Neural progenitor cell (in vitro differentiated cells): Measurements from ENCODE around the gene ZDHHC1. TPM values are rescaled to one million over a fixed set of nuclear protein-coding genes. Genes with fewer than 3 reads are reported as not detected.

Experiments
- DNase-seq: peaks from one replicate; pipeline ENCODE4 v3.0.0-alpha.2; 2016; ENCODE audit warnings: low spot score
- H2AFZ ChIP-seq: fragments of 200-600 bp; sonication (generic); replicated peaks from 2 replicates; pipeline ENCODE4 v1.6.1; 2016; ENCODE audit warnings: antibody characterized with exemption
- H3F3A ChIP-seq: fragments of 200-600 bp; sonication (generic); 2 replicates; pipeline ENCODE4 v1.6.1; 2016; ENCODE audit warnings: antibody characterized with exemption, low read depth
- H3K27ac ChIP-seq: fragments of 200-600 bp; sonication (generic); 2 replicates; pipeline ENCODE4 v1.5.1; 2016; ENCODE audit warnings: mild to moderate bottlenecking
- H3K27me3 ChIP-seq: fragments of 200-600 bp; sonication (generic); 2 replicates; pipeline ENCODE4 v1.6.1; 2016; ENCODE audit warnings: mild to moderate bottlenecking, moderate library complexity
- H3K36me3 ChIP-seq: fragments of 200-600 bp; sonication (generic); 2 replicates; pipeline ENCODE4 v1.5.1; 2016
- H3K4me1 ChIP-seq: fragments of 200-600 bp; sonication (generic); 2 replicates; pipeline ENCODE4 v1.6.1; 2016; ENCODE audit warnings: mixed run types
- H3K4me2 ChIP-seq: fragments of 200-600 bp; sonication (generic); 2 replicates; pipeline ENCODE4 v1.6.1; 2016
- H3K4me3 ChIP-seq: fragments of 200-600 bp; sonication (generic); 2 replicates; pipeline ENCODE4 v1.5.1; 2016
- H3K79me2 ChIP-seq: fragments of 200-600 bp; sonication (generic); 2 replicates; pipeline ENCODE4 v1.6.1; 2016; ENCODE audit warnings: low read depth
- H3K9ac ChIP-seq: fragments of 200-600 bp; sonication (generic); 2 replicates; pipeline ENCODE4 v1.6.1; 2016
- H3K9me3 ChIP-seq: fragments of 200-600 bp; sonication (generic); 2 replicates; pipeline ENCODE4 v1.5.1; 2016; ENCODE audit warnings: low read depth
- H4K20me1 ChIP-seq: fragments of 200-600 bp; sonication (generic); 2 replicates; pipeline ENCODE4 v1.6.1; 2016; ENCODE audit warnings: low read depth
- H3K27ac Mint-ChIP-seq: 3 replicates; pipeline ENCODE4 v1.8.0; 2021; ENCODE audit warnings: mixed read lengths
- H3K27me3 Mint-ChIP-seq: 2 replicates; pipeline ENCODE4 v1.8.0; 2022; ENCODE audit warnings: low read depth, mild to moderate bottlenecking, inconsistent platforms, moderate library complexity, mixed read lengths; ENCODE audit not compliant: insufficient read depth
- H3K36me3 Mint-ChIP-seq: 3 replicates; pipeline ENCODE4 v1.8.0; 2021; ENCODE audit warnings: mixed read lengths
- H3K4me1 Mint-ChIP-seq: 3 replicates; pipeline ENCODE4 v1.8.0; 2021; ENCODE audit warnings: mixed read lengths
- H3K4me3 Mint-ChIP-seq: 3 replicates; pipeline ENCODE4 v1.8.0; 2021; ENCODE audit warnings: mild to moderate bottlenecking, moderate library complexity, mixed read lengths
- H3K9me3 Mint-ChIP-seq: 3 replicates; pipeline ENCODE4 v1.8.0; 2020; ENCODE audit warnings: mixed read lengths
- EZH2 ChIP-seq: fragments of 200-600 bp; sonication (generic); IDR thresholded peaks from 2 replicates; pipeline ENCODE4 v1.6.1; 2017; ENCODE audit warnings: antibody characterized with exemption, mild to moderate bottlenecking, moderate library complexity
- EZH2phosphoT487 ChIP-seq: fragments of 200-600 bp; sonication (generic); IDR thresholded peaks from 2 replicates; pipeline ENCODE4 v1.6.1; 2017; ENCODE audit warnings: antibody characterized with exemption
- total RNA-seq: library from RNA; depleted of rRNA; stranded (reverse); fragments of >200 nt; gene quantifications from 2 replicates; pipeline ENCODE4 v1.2.3, GENCODE V29; 2015; ENCODE audit warnings: low replicate concordance
- TF ChIP-seq, protein P1 (sequence below): fragments of 200-600 bp; sonication (generic); IDR thresholded peaks from 2 replicates; pipeline ENCODE4 v1.5.1; 2017; ENCODE audit warnings: antibody characterized with exemption, mild to moderate bottlenecking

The ZDHHC1 gene
- total RNA-seq, 1 donor from 2014 or later, result 1.5 TPM

DNA sequence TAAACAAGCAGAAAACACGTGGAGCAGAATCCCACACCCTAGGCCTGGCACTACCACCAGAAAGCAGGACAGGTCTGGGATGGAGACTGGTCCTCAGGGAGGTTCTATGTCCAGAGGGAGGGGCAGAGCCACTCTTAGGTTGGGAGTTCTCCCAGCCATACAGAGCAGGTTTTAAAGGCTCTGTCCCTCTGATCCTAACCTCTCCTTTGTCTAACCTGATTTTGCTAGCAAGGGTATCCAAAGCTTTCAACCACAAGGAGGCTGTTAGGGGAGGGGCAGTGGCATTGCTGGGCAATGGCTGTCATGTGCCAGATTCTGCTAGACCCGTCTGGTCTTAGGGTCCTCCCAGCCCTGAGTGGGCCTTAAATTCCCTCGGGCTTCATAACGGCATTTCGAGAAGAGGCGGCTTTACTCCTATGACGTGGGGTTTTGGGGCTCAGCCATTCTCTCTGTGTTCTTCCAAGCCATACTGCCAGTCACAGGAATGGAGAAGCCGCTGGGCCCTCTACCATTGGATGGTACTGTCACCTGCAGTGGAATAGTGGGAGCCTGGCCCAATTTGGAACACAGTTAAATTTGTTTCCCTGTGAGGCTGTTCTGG lies 28.7 kb downstream of the ZDHHC1 start:
- Histone ChIP-seq H3K4me3 (no peak overlapping the region), H3K9me3 (no peaks in the 10 kb centered on the region), H3K4me1 (peaks cover 16% of the 10 kb centered on the region), H3F3A (peaks cover under 1% of the 10 kb centered on the region), H3K27me3 (peaks cover 18% of the 10 kb centered on the region), H2AFZ (no peak overlapping the region), H4K20me1 (no peaks in the 10 kb centered on the region), H3K36me3 (no peaks in the 10 kb centered on the region), H3K27ac (no peak overlapping the region), H3K9ac (no peak overlapping the region), H3K79me2 (no peaks in the 10 kb centered on the region), H3K4me2 (no peak overlapping the region)
- H3K36me3 Mint-ChIP-seq, result no peaks in the 10 kb centered on the region
- H3K4me3 Mint-ChIP-seq, result no peak overlapping the region
- peaks cover 4% of the 10 kb centered on the region for H3K27me3 Mint-ChIP-seq
- H3K4me1 Mint-ChIP-seq, result peaks cover 44% of the 10 kb centered on the region
- H3K27ac Mint-ChIP-seq, result no peak overlapping the region
- TF ChIP-seq EZH2, result no peak
- DNase-seq, result no peak
- no peaks in the 10 kb centered on the region for H3K9me3 Mint-ChIP-seq

DNA sequence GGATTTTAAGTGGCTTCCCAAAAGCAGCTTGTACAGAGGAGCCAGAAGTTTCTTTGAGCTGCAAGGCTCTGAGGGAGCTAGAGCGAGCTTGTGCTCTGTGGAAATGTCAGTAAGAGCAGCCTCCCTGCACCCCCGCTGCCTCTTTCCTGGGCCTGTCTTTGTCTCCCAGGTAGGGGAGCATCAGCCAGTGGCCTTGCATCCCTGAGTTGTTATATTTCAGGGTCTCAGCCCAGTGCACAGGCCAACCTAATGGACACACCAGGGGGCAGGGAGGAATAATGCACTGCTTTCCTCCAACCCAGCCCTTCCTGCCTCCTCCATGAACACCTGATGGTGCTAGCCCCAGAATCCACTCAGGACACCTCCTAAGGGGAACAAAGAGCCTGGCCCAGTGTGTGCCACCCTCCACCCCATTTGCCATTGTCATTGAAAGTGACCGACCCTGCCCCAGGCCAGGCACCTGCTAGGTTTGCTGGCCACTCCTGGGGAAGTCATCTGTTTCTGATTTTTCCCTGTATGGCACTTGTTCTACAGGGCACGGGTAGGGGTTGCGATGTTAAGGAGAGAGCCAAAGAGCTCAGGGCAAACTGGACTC lies 29.3 kb downstream of the ZDHHC1 start:
- Histone ChIP-seq H3K27me3 (peaks cover 12% of the 10 kb centered on the region), H3K4me3 (no peak overlapping the region), H3K4me1 (peaks cover 16% of the 10 kb centered on the region), H3F3A (no peaks in the 10 kb centered on the region), H3K4me2 (no peak overlapping the region), H3K27ac (no peak overlapping the region), H3K36me3 (no peaks in the 10 kb centered on the region), H3K9ac (no peak overlapping the region), H4K20me1 (no peaks in the 10 kb centered on the region), H2AFZ (no peak overlapping the region), H3K9me3 (no peaks in the 10 kb centered on the region), H3K79me2 (no peaks in the 10 kb centered on the region)
- no peak overlapping the region for H3K27ac Mint-ChIP-seq
- H3K4me1 Mint-ChIP-seq, result peaks cover 38% of the 10 kb centered on the region
- peaks cover 4% of the 10 kb centered on the region for H3K27me3 Mint-ChIP-seq
- no peak for TF ChIP-seq EZH2
- no peak for TF ChIP-seq EZH2phosphoT487
- TF ChIP-seq, protein P1, sequence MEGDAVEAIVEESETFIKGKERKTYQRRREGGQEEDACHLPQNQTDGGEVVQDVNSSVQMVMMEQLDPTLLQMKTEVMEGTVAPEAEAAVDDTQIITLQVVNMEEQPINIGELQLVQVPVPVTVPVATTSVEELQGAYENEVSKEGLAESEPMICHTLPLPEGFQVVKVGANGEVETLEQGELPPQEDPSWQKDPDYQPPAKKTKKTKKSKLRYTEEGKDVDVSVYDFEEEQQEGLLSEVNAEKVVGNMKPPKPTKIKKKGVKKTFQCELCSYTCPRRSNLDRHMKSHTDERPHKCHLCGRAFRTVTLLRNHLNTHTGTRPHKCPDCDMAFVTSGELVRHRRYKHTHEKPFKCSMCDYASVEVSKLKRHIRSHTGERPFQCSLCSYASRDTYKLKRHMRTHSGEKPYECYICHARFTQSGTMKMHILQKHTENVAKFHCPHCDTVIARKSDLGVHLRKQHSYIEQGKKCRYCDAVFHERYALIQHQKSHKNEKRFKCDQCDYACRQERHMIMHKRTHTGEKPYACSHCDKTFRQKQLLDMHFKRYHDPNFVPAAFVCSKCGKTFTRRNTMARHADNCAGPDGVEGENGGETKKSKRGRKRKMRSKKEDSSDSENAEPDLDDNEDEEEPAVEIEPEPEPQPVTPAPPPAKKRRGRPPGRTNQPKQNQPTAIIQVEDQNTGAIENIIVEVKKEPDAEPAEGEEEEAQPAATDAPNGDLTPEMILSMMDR, result no peak
- H3K4me3 Mint-ChIP-seq, result no peak overlapping the region
- H3K9me3 Mint-ChIP-seq, result no peaks in the 10 kb centered on the region
- no peaks in the 10 kb centered on the region for H3K36me3 Mint-ChIP-seq
- no peak for DNase-seq

- Histone ChIP-seq H3K79me2 (no peaks in the 10 kb centered on the region), H3F3A (no peaks in the 10 kb centered on the region), H3K9ac (no peak overlapping the region), H3K27ac (no peak overlapping the region), H2AFZ (no peak overlapping the region), H4K20me1 (no peaks in the 10 kb centered on the region), H3K9me3 (no peaks in the 10 kb centered on the region), H3K4me3 (no peak overlapping the region), H3K36me3 (no peaks in the 10 kb centered on the region), H3K4me1 (peaks cover 16% of the 10 kb centered on the region), H3K4me2 (no peak overlapping the region), H3K27me3 (no peaks in the 10 kb centered on the region)
- no peak for DNase-seq
- Mint-ChIP-seq H3K27me3 (peaks cover 2% of the 10 kb centered on the region), H3K4me1 (peaks cover 23% of the 10 kb centered on the region), H3K36me3 (no peaks in the 10 kb centered on the region), H3K9me3 (no peaks in the 10 kb centered on the region), H3K4me3 (no peak overlapping the region), H3K27ac (no peak overlapping the region)
- TF ChIP-seq EZH2phosphoT487 (no peak), EZH2 (no peak)
- TF ChIP-seq, protein P1, result no peak
Measured at GRCh38 chr16:67384778-67385510, 31.3 kb downstream of the ZDHHC1 start.

DNA sequence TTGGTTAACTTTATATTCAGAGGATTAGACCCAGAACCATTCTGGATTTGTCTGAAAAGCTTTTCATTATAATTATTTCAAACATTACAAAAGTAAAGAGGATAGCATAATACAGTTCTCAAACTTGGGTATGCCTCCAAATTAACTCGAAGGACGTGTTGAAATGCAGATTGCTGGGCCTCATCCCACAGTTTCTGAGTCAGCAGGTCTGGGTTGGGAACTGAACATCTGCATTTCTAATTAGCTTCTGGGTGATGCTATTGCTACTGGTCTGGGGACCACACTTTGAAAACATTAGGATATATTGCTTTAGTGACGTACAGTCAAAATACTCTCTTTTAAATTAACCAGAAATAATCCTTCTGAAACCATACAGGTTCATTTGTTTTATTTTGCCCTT lies 33.0 kb downstream of the ZDHHC1 start:
- peaks cover 14% of the 10 kb centered on the region for H3K4me1 ChIP-seq
- H2AFZ ChIP-seq, result no peak overlapping the region
- no peak for DNase-seq
- TF ChIP-seq EZH2 (no peak), EZH2phosphoT487 (no peak)
- TF ChIP-seq, protein P1, result no peak
- H3K27me3 ChIP-seq, result no peaks in the 10 kb centered on the region
- H3K4me1 Mint-ChIP-seq, result peaks cover 14% of the 10 kb centered on the region
- H4K20me1 ChIP-seq, result no peaks in the 10 kb centered on the region
- no peaks in the 10 kb centered on the region for H3K36me3 Mint-ChIP-seq
- H3K27me3 Mint-ChIP-seq, result peaks cover 2% of the 10 kb centered on the region
- no peaks in the 10 kb centered on the region for H3K9me3 Mint-ChIP-seq
- H3F3A ChIP-seq, result no peaks in the 10 kb centered on the region
- no peaks in the 10 kb centered on the region for H3K36me3 ChIP-seq
- no peak overlapping the region for H3K4me3 Mint-ChIP-seq
- H3K4me2 ChIP-seq, result no peak overlapping the region
- no peak overlapping the region for H3K27ac ChIP-seq
- no peaks in the 10 kb centered on the region for H3K79me2 ChIP-seq
- H3K27ac Mint-ChIP-seq, result no peak overlapping the region
- H3K9ac ChIP-seq, result no peak overlapping the region
- H3K9me3 ChIP-seq, result no peaks in the 10 kb centered on the region
- no peak overlapping the region for H3K4me3 ChIP-seq
